Measurements from ENCODE around the gene UBE2J2.

GRCh38 chr1:1284221-1285101 is 10.8 kb upstream of the UBE2J2 start:
- TF ChIP-seq POLR2A (IDR thresholded peaks at IDR 0.05) (no peak), CTCF (IDR thresholded peaks at IDR 0.05) (no peak)
